UCSD-AML1 (cell line): ENCODE data around the gene HDAC5.
"Not testable (repeated sequence)": the region's sequence is repeated elsewhere in the genome, so short reads cannot be mapped to it uniquely, and the experiment has no call there.

Source experiments
- DNase-seq: peaks from one replicate; lab custom pipeline; 2025; ENCODE audit not compliant: unreplicated experiment; lab: John Stamatoyannopoulos, UW

The HDAC5 gene

GRCh38 chr17:44112284-44113280, 10.9 kb downstream of the HDAC5 start:
- no peak for DNase-seq

DNA sequence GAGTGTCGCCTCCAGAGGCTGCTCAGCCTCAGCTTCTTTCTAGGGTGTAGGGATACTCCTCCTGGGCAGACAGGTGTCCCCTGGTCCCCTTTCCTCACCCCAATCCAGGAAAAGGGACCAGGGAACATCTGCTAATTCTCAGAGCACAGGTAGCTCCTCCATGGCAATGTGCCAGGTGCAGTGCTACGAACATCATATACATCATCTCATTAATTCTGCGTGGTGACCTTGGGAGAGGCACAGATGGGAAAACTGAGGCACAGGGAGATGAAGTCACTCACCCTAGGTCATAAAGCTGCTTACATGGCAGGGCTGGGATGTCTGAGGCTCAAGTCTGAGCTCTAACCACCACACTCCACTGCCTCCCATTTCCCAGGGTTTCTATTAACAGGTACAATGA, 11.7 kb downstream of the HDAC5 start:
- no peak for DNase-seq

GRCh38 chr17:44110823-44111633, 12.4 kb downstream of the HDAC5 start:
- peak; percentile 93 for DNase-seq

GRCh38 chr17:44110011-44110686, 13.3 kb downstream of the HDAC5 start:
- no peak for DNase-seq

DNA sequence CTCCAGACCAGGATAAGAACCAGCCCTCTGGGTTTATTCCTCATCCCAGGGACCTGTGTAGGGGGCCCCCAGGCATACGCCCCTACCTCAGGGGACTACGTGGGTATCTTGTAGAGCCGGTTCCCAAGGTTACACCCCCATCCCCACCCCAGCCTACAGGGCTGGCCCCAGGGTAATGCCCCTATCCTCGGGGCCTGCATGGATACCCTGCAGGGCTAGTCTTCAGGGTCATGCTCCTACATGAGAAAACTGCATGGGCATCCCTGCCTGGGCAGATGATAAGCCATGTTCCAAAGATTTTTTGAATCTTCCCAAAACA, 14.2 kb downstream of the HDAC5 start:
- no peak for DNase-seq

DNA sequence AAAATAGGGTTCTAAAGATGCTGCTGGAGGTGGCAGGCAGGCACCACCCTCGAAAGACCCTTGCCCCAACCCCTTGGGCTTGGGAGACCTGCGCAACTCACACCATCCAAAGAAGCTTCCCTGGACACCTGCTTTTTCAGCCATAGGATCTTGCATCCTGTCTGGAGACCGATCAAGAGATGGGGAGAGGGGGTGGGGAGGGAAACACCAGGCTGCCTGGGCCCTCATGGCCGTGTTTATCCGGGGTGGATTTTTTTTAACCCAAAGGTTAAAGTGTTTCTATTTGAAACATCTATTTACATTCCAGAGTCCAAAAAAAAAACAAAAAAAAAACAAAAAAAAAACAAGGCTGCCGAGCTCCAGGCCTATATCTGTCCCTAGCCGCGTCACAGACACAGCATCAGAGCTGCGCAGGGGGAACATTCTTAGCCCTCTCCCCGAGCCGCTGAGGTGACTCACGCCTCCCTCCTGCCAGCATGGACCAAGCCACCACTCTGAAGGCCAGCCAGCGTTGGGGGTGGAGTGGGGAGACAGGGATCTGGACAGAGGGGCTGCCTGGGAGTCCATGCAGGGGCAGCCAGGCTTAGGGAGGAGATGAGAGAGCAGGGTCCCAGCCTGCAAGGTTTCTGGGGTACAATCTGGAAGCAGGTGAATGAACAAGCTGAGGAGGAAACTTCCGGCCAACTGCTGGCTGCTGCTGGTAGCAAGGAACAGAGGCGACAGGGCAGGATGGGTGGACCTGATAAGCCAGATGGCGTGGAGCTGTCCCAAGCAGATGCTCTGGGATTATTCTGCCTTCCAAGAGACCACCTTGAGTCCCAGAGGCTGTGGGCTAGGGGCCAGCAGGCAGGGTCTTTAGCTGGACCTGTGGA, 14.8 kb downstream of the HDAC5 start:
- DNase-seq, result no peak

DNA sequence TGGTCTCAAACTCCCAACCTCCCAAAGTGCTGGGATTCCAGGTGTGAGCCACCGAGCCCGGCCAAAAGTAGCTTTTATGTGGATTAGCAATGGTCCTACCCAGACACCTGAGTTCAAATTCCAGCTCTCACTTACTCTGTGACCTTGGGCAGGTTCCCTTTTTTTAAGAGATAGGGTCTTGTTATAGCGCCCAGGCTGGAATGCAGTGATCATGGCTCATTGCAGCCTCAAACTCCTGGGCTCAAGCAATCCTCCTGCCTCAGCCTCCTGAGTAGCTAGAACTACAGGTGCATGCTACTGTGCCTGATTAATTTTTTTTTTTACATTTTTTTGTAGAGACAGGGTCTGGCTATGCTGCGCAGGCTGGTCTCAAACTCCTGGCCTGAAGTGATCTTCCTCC, 16.6 kb downstream of the HDAC5 start:
- DNase-seq, result no peak

DNA sequence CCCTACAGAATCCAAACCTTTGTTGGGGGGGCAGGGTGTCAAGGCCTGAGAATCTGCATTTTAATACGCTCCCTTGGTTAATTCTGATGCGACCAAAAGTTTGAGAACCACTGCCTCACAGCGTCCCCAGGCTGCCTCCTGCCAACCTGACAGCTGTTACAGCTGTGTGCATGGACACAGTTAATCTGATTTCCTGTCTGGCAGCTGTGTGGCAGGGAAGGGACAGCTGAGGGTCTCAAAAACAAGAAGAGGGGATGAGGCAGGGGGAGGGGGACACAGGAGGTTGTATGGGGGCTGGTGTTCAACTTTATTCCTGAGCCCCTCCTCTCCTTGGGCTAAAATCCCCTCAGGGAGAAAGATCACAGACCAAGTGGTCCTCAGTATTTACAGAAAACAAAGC, 17.5 kb downstream of the HDAC5 start:
- DNase-seq, result no peak

DNA sequence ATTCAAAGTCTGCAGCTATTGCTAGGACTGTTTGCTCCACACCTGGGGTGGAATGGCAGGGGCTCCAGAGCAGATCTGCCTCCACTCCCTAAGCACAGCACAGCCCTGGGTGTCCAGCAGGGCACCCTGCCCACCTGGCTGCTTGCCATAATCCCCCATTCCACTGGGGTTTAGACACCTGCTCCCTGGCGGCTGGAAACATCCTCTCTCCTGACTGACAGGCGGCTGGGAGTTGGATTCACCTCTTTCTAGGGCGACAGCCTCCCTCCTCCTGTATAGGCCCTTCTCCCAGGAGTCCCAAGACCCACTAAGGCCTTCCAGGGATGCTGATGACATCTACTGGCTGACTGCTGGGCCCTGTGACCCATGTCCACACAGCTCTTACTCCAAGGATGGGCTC, 18.0 kb downstream of the HDAC5 start:
- DNase-seq, result no peak

GRCh38 chr17:44102849-44103622, 20.4 kb downstream of the HDAC5 start:
- DNase-seq, result no peak

- DNase-seq, result not testable (repeated sequence)
Observed at GRCh38 chr17:44101858-44102257, 21.6 kb downstream of the HDAC5 start.

DNA sequence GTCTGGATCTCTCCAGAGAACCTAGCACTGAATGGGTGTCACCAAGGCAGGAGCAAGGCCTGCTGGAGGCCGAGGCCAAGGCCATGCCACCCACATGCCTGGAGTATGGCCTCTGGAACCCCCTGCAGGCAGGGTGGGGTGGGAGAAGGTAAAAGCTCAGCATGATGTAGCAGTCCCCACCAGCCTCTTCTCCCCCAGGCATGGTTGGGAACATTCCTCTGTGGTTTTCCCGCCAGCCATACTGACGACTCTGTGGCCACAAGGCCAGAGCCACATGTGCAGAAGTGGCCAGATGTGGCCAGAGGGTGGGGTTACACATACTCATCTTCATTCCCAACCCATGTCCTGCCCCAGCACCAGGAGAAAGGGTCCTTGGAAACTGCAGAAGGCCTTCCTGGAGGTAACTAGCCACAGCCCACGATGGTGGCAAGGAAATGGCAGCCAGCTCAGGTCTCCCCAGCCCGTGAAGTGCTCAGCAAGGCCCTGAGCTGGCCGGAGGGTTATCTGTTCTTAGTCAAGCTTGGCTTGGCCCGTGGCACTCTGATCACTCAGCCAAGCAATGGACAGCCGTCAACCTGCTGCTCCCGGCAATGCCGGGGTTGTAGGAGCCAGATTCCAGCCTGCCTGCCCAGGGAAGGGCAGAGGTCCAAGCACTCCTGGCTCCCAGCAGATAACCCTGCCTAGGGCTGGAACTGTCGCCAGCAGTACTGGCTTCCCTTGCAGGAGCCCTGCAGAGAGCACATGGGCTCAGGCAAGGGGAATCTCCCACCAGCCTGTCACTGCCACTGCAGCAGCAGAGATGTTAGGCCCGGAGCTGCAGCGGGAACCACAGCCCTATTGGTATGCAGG, 26.1 kb downstream of the HDAC5 start:
- peak; percentile 47 for DNase-seq

- peak; percentile 92 for DNase-seq
Observed at GRCh38 chr17:44095647-44096496, 27.6 kb downstream of the HDAC5 start.

DNA sequence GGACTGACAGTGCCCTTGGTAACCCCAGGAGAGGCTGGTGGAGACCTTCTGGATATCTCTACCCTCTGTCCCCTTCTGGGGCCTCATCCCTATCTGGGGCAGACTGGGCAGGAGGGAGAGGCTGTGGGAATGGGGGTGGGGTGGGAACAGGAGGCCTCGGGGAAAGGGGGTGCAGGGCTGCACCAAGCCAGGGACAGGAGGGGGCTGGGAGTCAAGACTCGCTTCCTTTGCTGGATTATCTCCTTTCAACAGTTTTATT, 28.1 kb downstream of the HDAC5 start:
- DNase-seq, result no peak

- no peak for DNase-seq
Observed at GRCh38 chr17:44094701-44095387, 28.6 kb downstream of the HDAC5 start.

GRCh38 chr17:44093231-44093900, 30.1 kb downstream of the HDAC5 start:
- no peak for DNase-seq

DNA sequence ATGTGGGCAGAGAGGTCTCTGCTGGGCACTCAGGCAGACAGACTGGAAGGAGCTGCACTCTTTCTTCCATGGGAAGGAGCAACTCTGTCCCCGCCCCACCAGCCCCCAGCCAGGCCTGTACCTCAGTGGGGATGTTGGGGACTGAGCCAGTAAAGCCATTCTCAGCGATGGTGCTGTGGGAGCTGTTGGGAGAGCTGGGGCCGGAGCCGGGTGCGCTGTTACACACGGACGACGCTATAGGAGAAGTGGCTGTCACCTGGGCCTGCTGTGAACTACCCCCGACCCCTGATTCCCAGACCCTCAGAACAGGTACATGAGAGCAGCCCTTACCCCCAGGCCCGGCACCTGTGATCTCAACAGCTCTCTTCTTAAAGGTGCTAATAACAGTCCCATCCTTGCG, 31.4 kb downstream of the HDAC5 start:
- DNase-seq, result no peak
